Adrenal gland (tissue), 5 donors: Measurements from ENCODE around the gene RMDN3.
A peak's percentile ranks its signal among the peaks of the same experiment; 100 is the strongest.

Experiments used
- POLR2A ChIP-seq, 2 donors: fragments of 450-650 bp; IDR thresholded peaks; one replicate each; pipeline ENCODE4 v1.6.1; 2017; ENCODE audit warnings: antibody characterized with exemption in 2 of 2, mild to moderate bottlenecking in 2 of 2, moderate library complexity in 1 of 2
- TF ChIP-seq, protein P1 (sequence below), 6 experiments: fragments of 450-650 bp in 4 of 6; fragments of 200-600 bp in 2 of 6; sonication (generic) in 1 of 6; IDR thresholded peaks; 1 replicate in 5 of 6; 2 replicates in 1 of 6; pipeline versions ENCODE4 v1.5.1 to v1.8.0; 2016 to 2021; ENCODE audit warnings: antibody characterized with exemption in 6 of 6, mild to moderate bottlenecking in 2 of 6, moderate library complexity in 1 of 6
- donor health status: DM: no; HTN: no; CAD: no.

- no peak for TF ChIP-seq POLR2A (IDR thresholded peaks at IDR 0.05)
- TF ChIP-seq, protein P1, sequence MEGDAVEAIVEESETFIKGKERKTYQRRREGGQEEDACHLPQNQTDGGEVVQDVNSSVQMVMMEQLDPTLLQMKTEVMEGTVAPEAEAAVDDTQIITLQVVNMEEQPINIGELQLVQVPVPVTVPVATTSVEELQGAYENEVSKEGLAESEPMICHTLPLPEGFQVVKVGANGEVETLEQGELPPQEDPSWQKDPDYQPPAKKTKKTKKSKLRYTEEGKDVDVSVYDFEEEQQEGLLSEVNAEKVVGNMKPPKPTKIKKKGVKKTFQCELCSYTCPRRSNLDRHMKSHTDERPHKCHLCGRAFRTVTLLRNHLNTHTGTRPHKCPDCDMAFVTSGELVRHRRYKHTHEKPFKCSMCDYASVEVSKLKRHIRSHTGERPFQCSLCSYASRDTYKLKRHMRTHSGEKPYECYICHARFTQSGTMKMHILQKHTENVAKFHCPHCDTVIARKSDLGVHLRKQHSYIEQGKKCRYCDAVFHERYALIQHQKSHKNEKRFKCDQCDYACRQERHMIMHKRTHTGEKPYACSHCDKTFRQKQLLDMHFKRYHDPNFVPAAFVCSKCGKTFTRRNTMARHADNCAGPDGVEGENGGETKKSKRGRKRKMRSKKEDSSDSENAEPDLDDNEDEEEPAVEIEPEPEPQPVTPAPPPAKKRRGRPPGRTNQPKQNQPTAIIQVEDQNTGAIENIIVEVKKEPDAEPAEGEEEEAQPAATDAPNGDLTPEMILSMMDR (IDR thresholded peaks at IDR 0.05), result peak; percentile 12 to 57 (median 44)
Observed at GRCh38 chr15:40785164-40785563, 30.1 kb upstream of the RMDN3 start.
